ENCODE measurements around the gene ZNF318. TPM values are rescaled to one million over a fixed set of nuclear protein-coding genes. Genes with fewer than 3 reads are reported as not detected.

ZNF318 gene
- total RNA-seq, 1 donor from 2014 or later = 23.2 TPM

GRCh38 chr6:43331470-43331869 is 38.0 kb downstream of the ZNF318 start:
- peaks cover 13% of the 10 kb centered on the region for H3K4me1 Mint-ChIP-seq (ENCODE audit: low read depth)
- no peaks in the 10 kb centered on the region for H3K36me3 Mint-ChIP-seq (ENCODE audit: insufficient read depth)
- no peak overlapping the region for H3K27ac Mint-ChIP-seq
- DNase-seq (ENCODE audit: low spot score, unreplicated experiment) = no peak
- H3K4me3 Mint-ChIP-seq (ENCODE audit: low read depth) = no peak overlapping the region
- no peaks in the 10 kb centered on the region for H3K27me3 Mint-ChIP-seq
- no peaks in the 10 kb centered on the region for H3K9me3 Mint-ChIP-seq (ENCODE audit: low read depth)
- no peak for TF ChIP-seq CTCF (IDR thresholded peaks at IDR 0.05; ENCODE audit: unreplicated experiment)

- Mint-ChIP-seq H3K27ac (no peak overlapping the region), H3K9me3 (ENCODE audit: low read depth) (peaks cover 4% of the 10 kb centered on the region), H3K4me3 (ENCODE audit: low read depth) (no peak overlapping the region), H3K27me3 (no peaks in the 10 kb centered on the region), H3K36me3 (ENCODE audit: insufficient read depth) (no peaks in the 10 kb centered on the region), H3K4me1 (ENCODE audit: low read depth) (no peaks in the 10 kb centered on the region)
- no peak for TF ChIP-seq CTCF (IDR thresholded peaks at IDR 0.05; ENCODE audit: unreplicated experiment)
- DNase-seq (ENCODE audit: low spot score, unreplicated experiment) = no peak
Measured at GRCh38 chr6:43328528-43328927, 40.9 kb downstream of the ZNF318 start.

DNA sequence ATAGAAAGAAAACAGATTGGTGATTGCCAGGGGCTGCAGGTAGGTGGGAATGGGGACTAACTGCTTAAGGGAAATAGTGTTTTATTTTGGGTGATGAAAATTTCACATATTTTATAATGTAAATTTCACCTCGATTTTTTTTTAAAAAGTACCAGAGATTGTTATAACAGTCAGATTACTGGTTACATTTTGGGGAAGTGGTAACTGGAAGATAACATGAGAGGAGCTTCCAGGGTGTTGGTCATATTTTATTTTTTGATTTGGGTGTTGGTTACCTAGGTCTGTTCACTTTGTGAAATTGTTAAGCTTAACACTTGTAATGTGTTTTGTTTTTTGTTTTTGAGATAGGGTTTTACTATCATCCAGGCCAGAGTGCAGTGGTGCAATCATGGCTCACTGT is 43.6 kb downstream of the ZNF318 start:
- Mint-ChIP-seq H3K27ac (no peak overlapping the region), H3K27me3 (no peaks in the 10 kb centered on the region), H3K4me3 (ENCODE audit: low read depth) (no peak overlapping the region), H3K4me1 (ENCODE audit: low read depth) (no peaks in the 10 kb centered on the region), H3K9me3 (ENCODE audit: low read depth) (peaks cover 4% of the 10 kb centered on the region), H3K36me3 (ENCODE audit: insufficient read depth) (no peaks in the 10 kb centered on the region)
- TF ChIP-seq CTCF (IDR thresholded peaks at IDR 0.05; ENCODE audit: unreplicated experiment) = no peak
- DNase-seq (ENCODE audit: low spot score, unreplicated experiment) = no peak

DNA sequence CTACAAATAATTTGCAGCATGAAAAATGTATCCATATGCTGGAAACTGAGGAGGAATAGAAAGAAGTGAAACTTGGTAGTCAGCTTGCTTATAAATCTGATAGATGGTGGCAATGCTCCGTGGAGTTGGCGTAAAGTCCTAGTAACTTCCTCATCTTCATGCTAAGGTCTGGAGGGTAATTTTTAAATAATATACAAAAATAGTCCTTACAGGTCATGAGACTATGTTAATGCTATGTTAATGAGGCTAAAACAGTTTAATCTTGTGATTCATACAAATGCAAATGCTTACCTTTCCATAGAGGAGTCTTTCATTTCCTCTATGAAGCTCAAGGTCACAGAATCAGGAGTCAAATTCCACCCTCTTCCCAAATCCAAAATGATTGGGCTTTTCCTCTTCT is 51.4 kb downstream of the ZNF318 start:
- Mint-ChIP-seq H3K27me3 (no peaks in the 10 kb centered on the region), H3K27ac (no peak overlapping the region), H3K4me3 (ENCODE audit: low read depth) (no peak overlapping the region), H3K9me3 (ENCODE audit: low read depth) (no peaks in the 10 kb centered on the region), H3K36me3 (ENCODE audit: insufficient read depth) (no peaks in the 10 kb centered on the region), H3K4me1 (ENCODE audit: low read depth) (no peaks in the 10 kb centered on the region)
- no peak for TF ChIP-seq CTCF (IDR thresholded peaks at IDR 0.05; ENCODE audit: unreplicated experiment)
- no peak for DNase-seq (ENCODE audit: low spot score, unreplicated experiment)

DNA sequence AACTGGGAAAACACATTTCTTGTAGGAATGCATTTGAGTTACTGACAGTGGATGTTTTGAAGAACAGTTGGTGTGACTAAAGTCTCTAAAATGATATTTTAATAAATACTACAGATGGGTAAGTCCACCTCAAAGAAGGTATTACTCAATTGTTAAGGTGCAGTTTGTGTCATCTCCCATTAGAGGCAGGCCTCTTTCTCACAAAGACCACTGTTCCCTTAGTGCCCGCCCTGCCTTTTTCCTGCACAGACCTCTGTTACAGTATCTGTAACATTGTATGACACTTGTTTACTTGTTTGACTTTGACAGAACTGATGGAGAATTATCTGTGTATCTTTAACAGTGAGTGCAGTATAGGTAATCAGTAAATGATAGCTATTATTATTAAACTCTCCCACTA is 55.6 kb downstream of the ZNF318 start:
- no peak overlapping the region for H3K27ac Mint-ChIP-seq
- H3K27me3 Mint-ChIP-seq = peaks cover 5% of the 10 kb centered on the region
- no peaks in the 10 kb centered on the region for H3K36me3 Mint-ChIP-seq (ENCODE audit: insufficient read depth)
- no peaks in the 10 kb centered on the region for H3K4me1 Mint-ChIP-seq (ENCODE audit: low read depth)
- H3K9me3 Mint-ChIP-seq (ENCODE audit: low read depth) = no peaks in the 10 kb centered on the region
- DNase-seq (ENCODE audit: low spot score, unreplicated experiment) = no peak
- H3K4me3 Mint-ChIP-seq (ENCODE audit: low read depth) = no peak overlapping the region
- TF ChIP-seq CTCF (IDR thresholded peaks at IDR 0.05; ENCODE audit: unreplicated experiment) = no peak
